ENCODE measurements around the gene HUS1B.

The HUS1B gene

DNA sequence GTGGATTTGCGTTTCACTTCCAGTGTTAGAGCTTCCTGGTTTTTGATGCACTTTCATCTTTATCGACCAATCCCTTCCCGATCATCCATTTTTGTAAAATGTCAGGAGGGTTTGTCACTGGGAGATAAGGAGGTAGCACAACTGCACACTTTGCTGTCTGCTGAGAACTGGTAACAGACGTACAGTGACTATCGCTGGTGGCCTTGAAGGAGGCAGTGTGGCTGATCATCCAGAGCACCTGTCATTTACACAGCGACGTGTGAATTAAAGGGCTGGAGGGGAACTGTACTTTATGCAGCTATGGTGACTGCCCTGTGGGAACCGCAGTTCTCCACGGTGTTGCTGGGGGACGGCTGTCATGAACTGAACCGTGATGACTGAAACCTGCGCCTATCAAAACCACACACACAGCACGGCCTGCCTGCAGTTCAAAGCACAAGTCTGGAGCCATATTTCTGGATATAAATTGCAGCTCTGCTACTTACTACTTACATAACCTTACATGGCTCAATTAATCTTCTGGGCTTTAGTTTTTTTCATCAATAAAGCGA lies 50.0 kb downstream of the HUS1B start:
- H3K27ac ChIP-seq: no peak overlapping the region
- TF ChIP-seq, protein P1, sequence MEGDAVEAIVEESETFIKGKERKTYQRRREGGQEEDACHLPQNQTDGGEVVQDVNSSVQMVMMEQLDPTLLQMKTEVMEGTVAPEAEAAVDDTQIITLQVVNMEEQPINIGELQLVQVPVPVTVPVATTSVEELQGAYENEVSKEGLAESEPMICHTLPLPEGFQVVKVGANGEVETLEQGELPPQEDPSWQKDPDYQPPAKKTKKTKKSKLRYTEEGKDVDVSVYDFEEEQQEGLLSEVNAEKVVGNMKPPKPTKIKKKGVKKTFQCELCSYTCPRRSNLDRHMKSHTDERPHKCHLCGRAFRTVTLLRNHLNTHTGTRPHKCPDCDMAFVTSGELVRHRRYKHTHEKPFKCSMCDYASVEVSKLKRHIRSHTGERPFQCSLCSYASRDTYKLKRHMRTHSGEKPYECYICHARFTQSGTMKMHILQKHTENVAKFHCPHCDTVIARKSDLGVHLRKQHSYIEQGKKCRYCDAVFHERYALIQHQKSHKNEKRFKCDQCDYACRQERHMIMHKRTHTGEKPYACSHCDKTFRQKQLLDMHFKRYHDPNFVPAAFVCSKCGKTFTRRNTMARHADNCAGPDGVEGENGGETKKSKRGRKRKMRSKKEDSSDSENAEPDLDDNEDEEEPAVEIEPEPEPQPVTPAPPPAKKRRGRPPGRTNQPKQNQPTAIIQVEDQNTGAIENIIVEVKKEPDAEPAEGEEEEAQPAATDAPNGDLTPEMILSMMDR (conservative IDR thresholded peaks at IDR 0.05): no peak
